ENCODE results near the gene MMP24. TPM values are rescaled to one million over a fixed set of nuclear protein-coding genes. Genes with fewer than 3 reads are reported as not detected.

MMP24 gene
- total RNA-seq, 2 experiments from 2014 or later, result not detected

- H3K4me3 Mint-ChIP-seq, result no peak overlapping the region
Measured at GRCh38 chr20:35293303-35294292, 67.1 kb downstream of the MMP24 start.

GRCh38 chr20:35294293-35294685, 67.8 kb downstream of the MMP24 start:
- H3K4me3 ChIP-seq (ENCODE audit: low read length), result no peak overlapping the region
- H3K27me3 Mint-ChIP-seq, result no peaks in the 10 kb centered on the region
- ATAC-seq (ENCODE audit: poor library complexity), result no peak
- H3K9me3 ChIP-seq (ENCODE audit: control insufficient read depth in 1 of 2, insufficient read depth in 1 of 2, low read length in 2 of 2), result no peaks in the 10 kb centered on the region
- POLR2A ChIA-PET, result no interaction called here
- no peak for DNase-seq
- no peak for TF ChIP-seq CTCF (IDR thresholded peaks at IDR 0.05)
- H3K4me1 ChIP-seq (ENCODE audit: insufficient read depth, low read length), result no peaks in the 10 kb centered on the region
- H3K36me3 ChIP-seq (ENCODE audit: insufficient read depth, low read length), result no peaks in the 10 kb centered on the region
- no peaks in the 10 kb centered on the region for H3K27me3 ChIP-seq (ENCODE audit: control insufficient read depth in 1 of 2, insufficient read depth in 2 of 2, low read length in 2 of 2)
- no peak overlapping the region for H3K27ac Mint-ChIP-seq
- no peak overlapping the region for H3K4me3 Mint-ChIP-seq
- H3K36me3 Mint-ChIP-seq (ENCODE audit: low read depth), result no peaks in the 10 kb centered on the region
- intact Hi-C loops (cut with DNase I, micrococcal nuclease), result no loop called here
- H3K9me3 Mint-ChIP-seq, result no peaks in the 10 kb centered on the region
- H3K4me1 Mint-ChIP-seq (ENCODE audit: low read depth), result no peaks in the 10 kb centered on the region
- CTCF ChIA-PET, result interaction anchor here (0.7 kb wide), 1 partner anchor 52 kb away, joined by 3 read pairs; no protein-coding TSS in a partner anchor
- H3K27ac ChIP-seq (ENCODE audit: low read depth in 1 of 2, low read length in 2 of 2), result no peak overlapping the region

More at GRCh38 chr20:35293303-35294292, 67.1 kb downstream of the MMP24 start:
- Histone ChIP-seq H3K36me3 (ENCODE audit: insufficient read depth, low read length) (no peaks in the 10 kb centered on the region), H3K27me3 (ENCODE audit: control insufficient read depth in 1 of 2, insufficient read depth in 2 of 2, low read length in 2 of 2) (no peaks in the 10 kb centered on the region), H3K4me3 (ENCODE audit: low read length) (no peak overlapping the region), H3K9me3 (ENCODE audit: control insufficient read depth in 1 of 2, insufficient read depth in 1 of 2, low read length in 2 of 2) (no peaks in the 10 kb centered on the region), H3K27ac (ENCODE audit: low read depth in 1 of 2, low read length in 2 of 2) (no peak overlapping the region), H3K4me1 (ENCODE audit: insufficient read depth, low read length) (no peaks in the 10 kb centered on the region)
- no peak for TF ChIP-seq CTCF (IDR thresholded peaks at IDR 0.05)
- Mint-ChIP-seq H3K27ac (no peak overlapping the region), H3K27me3 (no peaks in the 10 kb centered on the region), H3K36me3 (ENCODE audit: low read depth) (no peaks in the 10 kb centered on the region), H3K9me3 (no peaks in the 10 kb centered on the region), H3K4me1 (ENCODE audit: low read depth) (no peaks in the 10 kb centered on the region)
- ATAC-seq (ENCODE audit: poor library complexity) (no peak), DNase-seq (no peak)
- CTCF ChIA-PET, result no interaction called here
- intact Hi-C loops (cut with DNase I, micrococcal nuclease), result no loop called here
- POLR2A ChIA-PET, result no interaction called here

GRCh38 chr20:35295058-35295457, 68.6 kb downstream of the MMP24 start:
- ChIA-PET POLR2A (interaction anchor here (0.6 kb wide), 1 partner anchor 196 kb away, joined by 3 read pairs; no protein-coding TSS in a partner anchor), CTCF (interaction anchor here (0.7 kb wide), 1 partner anchor 53 kb away, joined by 3 read pairs; no protein-coding TSS in a partner anchor)
- H3K36me3 Mint-ChIP-seq (ENCODE audit: low read depth), result no peaks in the 10 kb centered on the region
- H3K27ac ChIP-seq (ENCODE audit: low read depth in 1 of 2, low read length in 2 of 2), result no peak overlapping the region
- no peaks in the 10 kb centered on the region for H3K4me1 Mint-ChIP-seq (ENCODE audit: low read depth)
- no peaks in the 10 kb centered on the region for H3K27me3 Mint-ChIP-seq
- H3K4me3 ChIP-seq (ENCODE audit: low read length), result no peak overlapping the region
- TF ChIP-seq CTCF (IDR thresholded peaks at IDR 0.05), result no peak
- no peaks in the 10 kb centered on the region for H3K27me3 ChIP-seq (ENCODE audit: control insufficient read depth in 1 of 2, insufficient read depth in 2 of 2, low read length in 2 of 2)
- H3K4me1 ChIP-seq (ENCODE audit: insufficient read depth, low read length), result no peaks in the 10 kb centered on the region
- intact Hi-C loops (cut with DNase I, micrococcal nuclease), result no loop called here
- no peak overlapping the region for H3K4me3 Mint-ChIP-seq
- DNase-seq (no peak), ATAC-seq (ENCODE audit: poor library complexity) (no peak)
- H3K36me3 ChIP-seq (ENCODE audit: insufficient read depth, low read length), result no peaks in the 10 kb centered on the region
- no peaks in the 10 kb centered on the region for H3K9me3 Mint-ChIP-seq
- H3K27ac Mint-ChIP-seq, result no peak overlapping the region
- H3K9me3 ChIP-seq (ENCODE audit: control insufficient read depth in 1 of 2, insufficient read depth in 1 of 2, low read length in 2 of 2), result no peaks in the 10 kb centered on the region

Measured in CD4-positive, alpha-beta T cell (primary cell).